ENCODE results near the gene ERGIC1. TPM values are rescaled to one million over a fixed set of nuclear protein-coding genes. Genes with fewer than 3 reads are reported as not detected.
A peak's percentile ranks its signal among the peaks of the same experiment; 100 is the strongest.

Gene ERGIC1
- total RNA-seq, 2 donors from 2014 or later, result 34.0 to 35.7 TPM

- Mint-ChIP-seq H3K27ac (no peak overlapping the region), H3K36me3 (ENCODE audit: low read depth) (peaks cover 19% of the 10 kb centered on the region), H3K9me3 (no peaks in the 10 kb centered on the region), H3K4me3 (no peak overlapping the region), H3K27me3 (no peaks in the 10 kb centered on the region), H3K4me1 (no peaks in the 10 kb centered on the region)
- ATAC-seq (replicated peaks), result no peak
These were observed 105.7 kb downstream of the ERGIC1 start for GRCh38 chr5:172939611-172940267.

GRCh38 chr5:172940268-172941066 lies 106.4 kb downstream of the ERGIC1 start:
- H3K36me3 Mint-ChIP-seq (ENCODE audit: low read depth), result peaks cover 22% of the 10 kb centered on the region
- no peaks in the 10 kb centered on the region for H3K4me1 Mint-ChIP-seq
- no peaks in the 10 kb centered on the region for H3K27me3 Mint-ChIP-seq
- ATAC-seq (replicated peaks), result no peak
- H3K9me3 Mint-ChIP-seq, result no peaks in the 10 kb centered on the region
- H3K4me3 Mint-ChIP-seq, result no peak overlapping the region
- H3K27ac Mint-ChIP-seq, result no peak overlapping the region

- Mint-ChIP-seq H3K4me1 (no peaks in the 10 kb centered on the region), H3K9me3 (no peaks in the 10 kb centered on the region), H3K27me3 (no peaks in the 10 kb centered on the region), H3K27ac (no peak overlapping the region), H3K4me3 (no peak overlapping the region), H3K36me3 (ENCODE audit: low read depth) (peaks cover 20% of the 10 kb centered on the region)
- ATAC-seq (replicated peaks), result no peak
These were observed 107.0 kb downstream of the ERGIC1 start for GRCh38 chr5:172941067-172941516.

- Mint-ChIP-seq H3K4me3 (no peak overlapping the region), H3K4me1 (no peaks in the 10 kb centered on the region), H3K27me3 (no peaks in the 10 kb centered on the region), H3K27ac (no peak overlapping the region), H3K9me3 (no peaks in the 10 kb centered on the region), H3K36me3 (ENCODE audit: low read depth) (peaks cover 16% of the 10 kb centered on the region)
- no peak for ATAC-seq (replicated peaks)
These were observed 108.5 kb downstream of the ERGIC1 start for GRCh38 chr5:172942556-172942955.

- ATAC-seq (replicated peaks), result no peak
- H3K4me3 Mint-ChIP-seq, result no peak overlapping the region
- peaks cover 24% of the 10 kb centered on the region for H3K36me3 Mint-ChIP-seq (ENCODE audit: low read depth)
- H3K27me3 Mint-ChIP-seq, result no peaks in the 10 kb centered on the region
- H3K4me1 Mint-ChIP-seq, result no peaks in the 10 kb centered on the region
- no peak overlapping the region for H3K27ac Mint-ChIP-seq
- no peaks in the 10 kb centered on the region for H3K9me3 Mint-ChIP-seq
These were observed 109.3 kb downstream of the ERGIC1 start for GRCh38 chr5:172943283-172943841.

GRCh38 chr5:172943906-172944305 lies 109.9 kb downstream of the ERGIC1 start:
- no peak overlapping the region for H3K27ac Mint-ChIP-seq
- ATAC-seq (replicated peaks), result no peak
- H3K27me3 Mint-ChIP-seq, result no peaks in the 10 kb centered on the region

GRCh38 chr5:172944741-172945140 lies 110.7 kb downstream of the ERGIC1 start:
- ATAC-seq (replicated peaks), result no peak
- Mint-ChIP-seq H3K9me3 (no peaks in the 10 kb centered on the region), H3K27ac (peak overlapping the region; percentile 78), H3K4me3 (no peak overlapping the region), H3K36me3 (ENCODE audit: low read depth) (peaks cover 24% of the 10 kb centered on the region), H3K27me3 (no peaks in the 10 kb centered on the region), H3K4me1 (no peaks in the 10 kb centered on the region)

More at GRCh38 chr5:172943906-172944305, 109.9 kb downstream of the ERGIC1 start:
- H3K9me3 Mint-ChIP-seq, result no peaks in the 10 kb centered on the region
- H3K36me3 Mint-ChIP-seq (ENCODE audit: low read depth), result peaks cover 24% of the 10 kb centered on the region
- no peaks in the 10 kb centered on the region for H3K4me1 Mint-ChIP-seq
- no peak overlapping the region for H3K4me3 Mint-ChIP-seq

GRCh38 chr5:172945151-172945550 lies 111.1 kb downstream of the ERGIC1 start:
- no peaks in the 10 kb centered on the region for H3K9me3 Mint-ChIP-seq

GRCh38 chr5:172946146-172946545 lies 112.1 kb downstream of the ERGIC1 start:
- H3K36me3 Mint-ChIP-seq (ENCODE audit: low read depth), result peaks cover 24% of the 10 kb centered on the region
- no peaks in the 10 kb centered on the region for H3K4me1 Mint-ChIP-seq
- no peak overlapping the region for H3K4me3 Mint-ChIP-seq
- no peak for ATAC-seq (replicated peaks)
- no peaks in the 10 kb centered on the region for H3K27me3 Mint-ChIP-seq
- no peak overlapping the region for H3K27ac Mint-ChIP-seq
- H3K9me3 Mint-ChIP-seq, result no peaks in the 10 kb centered on the region

More at GRCh38 chr5:172945151-172945550, 111.1 kb downstream of the ERGIC1 start:
- H3K27ac Mint-ChIP-seq, result peak overlapping the region; percentile 78
- no peak for ATAC-seq (replicated peaks)
- no peak overlapping the region for H3K4me3 Mint-ChIP-seq
- no peaks in the 10 kb centered on the region for H3K4me1 Mint-ChIP-seq
- H3K27me3 Mint-ChIP-seq, result no peaks in the 10 kb centered on the region
- H3K36me3 Mint-ChIP-seq (ENCODE audit: low read depth), result peaks cover 24% of the 10 kb centered on the region

- Mint-ChIP-seq H3K4me3 (no peak overlapping the region), H3K27ac (no peak overlapping the region), H3K36me3 (ENCODE audit: low read depth) (peaks cover 24% of the 10 kb centered on the region), H3K4me1 (no peaks in the 10 kb centered on the region), H3K27me3 (no peaks in the 10 kb centered on the region), H3K9me3 (no peaks in the 10 kb centered on the region)
- no peak for ATAC-seq (replicated peaks)
These were observed 115.4 kb downstream of the ERGIC1 start for GRCh38 chr5:172949426-172949825.

- no peak for ATAC-seq (replicated peaks)
- Mint-ChIP-seq H3K4me3 (no peak overlapping the region), H3K27ac (no peak overlapping the region), H3K36me3 (ENCODE audit: low read depth) (peaks cover 20% of the 10 kb centered on the region), H3K4me1 (no peaks in the 10 kb centered on the region), H3K9me3 (no peaks in the 10 kb centered on the region), H3K27me3 (no peaks in the 10 kb centered on the region)
These were observed 116.3 kb downstream of the ERGIC1 start for GRCh38 chr5:172950176-172950965.

- ATAC-seq (replicated peaks), result no peak
- H3K9me3 Mint-ChIP-seq, result no peaks in the 10 kb centered on the region
- H3K36me3 Mint-ChIP-seq (ENCODE audit: low read depth), result peaks cover 12% of the 10 kb centered on the region
- no peaks in the 10 kb centered on the region for H3K27me3 Mint-ChIP-seq
- no peak overlapping the region for H3K4me3 Mint-ChIP-seq
- no peaks in the 10 kb centered on the region for H3K4me1 Mint-ChIP-seq
- H3K27ac Mint-ChIP-seq, result peak overlapping the region; percentile 13
These were observed 117.5 kb downstream of the ERGIC1 start for GRCh38 chr5:172951371-172952033.

GRCh38 chr5:172952034-172952511 lies 118.0 kb downstream of the ERGIC1 start:
- no peak for ATAC-seq (replicated peaks)
- peaks cover 11% of the 10 kb centered on the region for H3K36me3 Mint-ChIP-seq (ENCODE audit: low read depth)
- no peaks in the 10 kb centered on the region for H3K9me3 Mint-ChIP-seq
- no peak overlapping the region for H3K4me3 Mint-ChIP-seq
- no peaks in the 10 kb centered on the region for H3K27me3 Mint-ChIP-seq
- no peak overlapping the region for H3K27ac Mint-ChIP-seq
- peaks cover under 1% of the 10 kb centered on the region for H3K4me1 Mint-ChIP-seq
